HG02678 (cell line): ENCODE results near the gene MOGAT3.

ENCODE experiments used
- ATAC-seq: cut with Tn5 transposase; IDR thresholded peaks from one replicate; pipeline ENCODE4 v1.9.1; 2021; ENCODE audit warnings: mild to moderate bottlenecking, moderate library complexity; ENCODE audit not compliant: unreplicated experiment

The MOGAT3 gene, protein sequence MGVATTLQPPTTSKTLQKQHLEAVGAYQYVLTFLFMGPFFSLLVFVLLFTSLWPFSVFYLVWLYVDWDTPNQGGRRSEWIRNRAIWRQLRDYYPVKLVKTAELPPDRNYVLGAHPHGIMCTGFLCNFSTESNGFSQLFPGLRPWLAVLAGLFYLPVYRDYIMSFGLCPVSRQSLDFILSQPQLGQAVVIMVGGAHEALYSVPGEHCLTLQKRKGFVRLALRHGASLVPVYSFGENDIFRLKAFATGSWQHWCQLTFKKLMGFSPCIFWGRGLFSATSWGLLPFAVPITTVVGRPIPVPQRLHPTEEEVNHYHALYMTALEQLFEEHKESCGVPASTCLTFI

DNA sequence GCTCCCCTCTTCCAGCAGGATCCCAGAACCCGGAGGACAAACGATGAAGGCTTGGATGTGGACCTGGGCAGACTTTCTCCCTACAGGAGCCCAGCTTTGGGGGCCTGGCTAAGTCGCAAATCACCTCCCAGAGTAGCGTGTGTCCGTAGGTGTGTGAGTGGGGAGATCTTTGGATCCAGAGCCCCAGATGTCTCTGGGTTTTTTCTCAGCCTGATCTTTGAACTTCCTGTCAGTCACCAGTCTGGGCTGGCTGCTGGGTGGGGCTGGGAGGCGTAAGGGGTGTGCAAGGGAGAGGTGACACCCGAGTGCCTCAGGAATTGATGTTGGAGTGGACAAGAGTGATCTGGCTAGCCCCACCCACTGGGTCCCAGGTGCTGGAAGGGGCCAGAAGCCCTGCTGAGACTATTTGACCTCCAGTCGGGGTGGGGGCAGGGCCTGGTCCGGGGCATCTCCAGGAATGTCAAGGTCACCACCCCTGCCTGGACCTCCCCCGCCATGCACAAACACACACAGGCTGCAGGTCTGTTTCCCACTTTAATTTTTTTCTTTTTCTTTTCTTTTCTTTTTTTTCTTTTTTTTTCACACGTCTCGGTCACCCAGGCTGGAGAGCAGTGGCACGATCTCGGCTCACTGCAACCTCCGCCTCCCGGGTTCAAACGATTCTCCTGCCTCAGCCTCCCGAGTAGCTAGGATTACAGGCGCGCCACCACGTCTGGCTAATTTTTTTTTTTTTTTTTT, at the start of gene MOGAT3:
Gene MOGAT3, minus strand, starts transcription at position 175 of the 738 bp plus-strand sequence. CDS start 182 bp downstream, outside the sequence.
- no peak for ATAC-seq

DNA sequence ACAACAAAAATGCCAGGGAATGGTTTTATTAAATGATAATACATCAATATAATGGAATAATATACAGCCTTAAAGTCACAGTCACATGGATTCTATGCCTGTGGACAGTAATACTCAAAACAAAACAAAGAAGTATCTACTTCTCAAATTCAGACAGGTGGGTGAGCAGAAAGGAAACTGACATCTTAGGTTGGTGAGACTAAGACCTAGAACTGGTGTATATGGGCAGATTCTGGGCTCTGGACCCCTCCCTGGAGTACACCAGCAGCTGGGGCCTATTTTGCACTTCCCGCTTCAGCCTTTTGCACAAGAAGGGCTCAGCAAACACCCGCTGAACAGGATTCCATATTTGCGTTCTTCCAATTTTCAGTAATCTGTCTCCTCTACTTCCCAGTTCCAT, 49.5 kb upstream of the MOGAT3 start:
- no peak for ATAC-seq

DNA sequence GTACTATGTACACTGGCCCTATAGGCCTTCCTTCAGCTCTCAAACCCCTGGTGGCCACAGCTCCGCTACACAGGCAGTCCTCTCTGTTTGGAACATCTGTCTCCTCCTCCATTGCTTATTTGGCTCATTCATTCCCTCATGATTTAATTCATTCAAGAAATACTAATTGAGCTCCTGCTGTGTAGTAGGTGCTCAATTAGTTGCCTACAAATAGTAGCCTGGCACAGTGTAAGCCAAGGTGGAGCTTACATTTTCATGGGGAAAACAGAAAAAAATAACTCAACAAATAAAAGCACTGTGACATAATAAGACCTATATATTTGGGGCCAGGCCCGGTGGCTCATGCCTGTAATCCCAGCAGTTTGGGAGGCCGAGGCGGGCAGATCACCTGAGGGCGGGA, 47.4 kb upstream of the MOGAT3 start:
- no peak for ATAC-seq

DNA sequence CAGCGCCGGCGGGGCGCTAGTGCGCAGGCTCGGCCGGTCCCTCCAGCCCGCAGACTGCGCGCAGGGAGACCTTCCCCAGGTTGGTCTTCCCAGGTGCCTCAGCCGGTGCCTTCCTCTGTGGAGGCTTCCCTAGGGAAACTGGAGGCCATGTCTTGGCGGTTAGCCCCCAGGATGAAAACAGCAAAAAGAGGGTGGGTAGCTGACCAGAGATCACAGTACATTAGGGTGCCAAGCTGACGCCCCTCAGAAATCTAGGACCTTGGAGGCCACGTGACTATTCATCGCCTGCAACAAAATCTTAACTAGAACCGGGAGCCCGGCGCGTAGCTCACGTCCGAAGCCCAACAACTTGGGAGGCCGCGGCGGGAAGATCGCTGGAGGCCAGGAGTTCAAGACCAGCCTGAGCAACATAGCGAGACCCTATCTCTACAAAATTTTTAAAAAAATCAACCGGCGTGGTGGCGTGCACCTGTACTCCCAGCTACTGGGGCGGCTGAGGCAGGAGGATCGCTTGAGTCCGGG, 44.4 kb upstream of the MOGAT3 start:
- ATAC-seq = no peak

DNA sequence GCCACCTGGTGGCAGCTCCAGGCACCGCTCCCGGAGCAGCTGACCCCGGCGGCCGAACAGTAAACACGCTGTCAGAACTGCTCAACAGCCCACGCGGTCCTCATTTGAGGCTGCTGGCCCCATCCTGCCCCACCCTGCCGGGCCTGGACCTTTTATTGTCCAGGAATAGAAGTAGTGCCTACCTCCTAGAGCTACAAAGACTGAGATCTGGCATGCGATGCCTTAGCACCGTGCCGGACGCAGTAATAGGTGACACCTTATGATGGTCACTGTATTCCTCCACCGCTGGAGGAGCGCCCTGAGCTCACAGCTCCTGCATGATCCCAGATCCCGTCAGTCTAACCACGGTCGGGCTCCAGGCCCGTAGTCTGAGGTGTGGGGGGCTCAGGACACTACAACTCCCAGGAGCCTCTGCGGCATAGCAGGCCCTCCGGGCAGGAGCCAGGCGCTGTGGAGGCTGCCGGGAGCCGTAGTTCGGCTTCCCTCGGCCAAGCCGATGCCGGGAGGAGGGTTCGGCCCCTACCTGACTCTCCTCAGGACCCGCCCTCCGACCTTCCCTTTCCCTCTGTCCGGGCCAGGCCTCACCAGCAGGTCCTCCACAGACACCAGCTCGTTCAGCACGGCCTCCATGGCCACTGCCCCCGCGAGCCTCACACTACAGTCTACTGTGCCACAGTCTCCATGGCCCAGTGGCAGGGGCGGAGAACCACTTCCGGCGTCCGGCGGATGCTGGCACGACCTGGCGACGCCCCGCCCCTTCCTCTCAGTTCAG, 43.7 kb upstream of the MOGAT3 start, which contains the start of gene FIS1:
Gene FIS1, minus strand, starts transcription at position 707 of the 772 bp plus-strand sequence. Its CDS starts 77 bp downstream, at position 630.
- ATAC-seq = peak; percentile 93

DNA sequence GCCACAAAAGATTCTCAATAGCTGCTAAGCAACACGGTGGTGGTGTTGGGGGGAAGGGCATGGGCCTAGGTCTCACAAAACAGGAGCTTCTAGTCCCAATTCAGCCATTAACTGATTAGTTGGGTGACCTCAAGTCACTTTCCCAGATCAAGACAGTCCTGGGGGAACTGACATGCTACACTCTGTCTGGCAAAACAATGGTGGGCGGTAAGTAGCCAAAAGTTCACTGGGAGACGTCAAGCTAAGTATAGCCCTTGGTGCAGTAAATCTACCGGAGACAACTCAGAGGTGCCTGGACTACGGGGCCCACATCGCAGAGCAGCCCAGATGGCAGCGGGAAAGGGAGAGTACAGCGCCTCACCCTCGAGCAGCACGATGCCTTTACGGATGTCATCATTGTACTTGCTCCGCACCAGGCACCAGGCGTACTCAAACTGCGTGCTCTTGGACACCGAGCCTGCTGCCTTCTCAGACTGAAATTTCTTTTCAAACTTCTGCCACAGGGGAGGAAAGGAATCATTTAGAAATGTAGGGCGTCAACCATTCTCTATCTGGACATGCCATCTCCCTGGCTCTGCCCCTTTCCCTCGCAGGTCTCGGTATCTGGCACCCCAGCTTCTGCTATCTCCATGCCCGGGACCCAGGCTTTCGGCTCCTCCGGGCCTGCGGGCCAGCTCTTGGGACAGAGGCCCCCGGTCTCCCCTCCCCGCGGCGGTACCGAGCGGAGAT, 43.0 kb upstream of the MOGAT3 start:
- ATAC-seq = no peak

DNA sequence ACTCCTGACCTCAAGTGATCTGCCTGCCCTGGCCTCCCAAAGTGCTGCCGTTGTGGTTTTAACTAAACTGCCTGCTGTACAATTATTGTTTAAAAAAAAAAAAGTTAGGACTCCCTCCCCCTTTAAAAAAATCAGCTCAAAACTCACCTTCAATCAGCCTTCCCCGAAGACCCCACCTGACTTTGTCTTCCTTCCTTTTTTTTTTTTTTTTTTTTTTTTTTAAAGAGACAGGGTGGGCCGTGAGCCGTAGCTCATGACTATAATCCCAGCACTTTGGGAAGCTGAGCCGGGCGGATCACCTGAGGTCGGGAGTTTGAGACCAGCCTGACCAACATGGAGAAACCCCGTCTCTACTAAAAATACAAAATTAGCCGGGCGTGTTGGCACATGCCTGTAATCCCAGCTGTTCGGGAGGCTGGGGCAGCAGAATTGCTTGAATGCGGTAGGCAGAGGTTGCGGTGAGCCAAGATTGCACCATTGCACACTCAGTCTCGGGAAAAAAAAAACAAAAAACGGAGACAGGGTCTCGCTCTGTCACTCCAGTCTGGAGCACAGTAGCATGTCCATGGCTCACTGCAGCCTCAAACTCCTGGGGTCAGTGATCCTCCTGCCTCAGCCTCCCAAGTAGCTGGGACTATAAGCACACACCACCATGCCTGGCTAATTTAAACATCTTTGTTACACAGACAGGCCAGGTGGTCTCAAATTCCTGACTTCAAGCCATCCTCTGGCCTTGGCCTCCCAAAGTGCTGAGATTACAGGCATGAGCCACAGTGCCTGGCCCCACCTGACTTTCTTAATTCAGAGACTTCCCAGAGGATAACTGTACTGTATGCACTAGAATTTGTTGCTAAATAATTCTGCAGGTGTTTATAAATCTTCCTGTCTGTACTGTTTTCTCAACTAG, 40.9 kb upstream of the MOGAT3 start:
- no peak for ATAC-seq

DNA sequence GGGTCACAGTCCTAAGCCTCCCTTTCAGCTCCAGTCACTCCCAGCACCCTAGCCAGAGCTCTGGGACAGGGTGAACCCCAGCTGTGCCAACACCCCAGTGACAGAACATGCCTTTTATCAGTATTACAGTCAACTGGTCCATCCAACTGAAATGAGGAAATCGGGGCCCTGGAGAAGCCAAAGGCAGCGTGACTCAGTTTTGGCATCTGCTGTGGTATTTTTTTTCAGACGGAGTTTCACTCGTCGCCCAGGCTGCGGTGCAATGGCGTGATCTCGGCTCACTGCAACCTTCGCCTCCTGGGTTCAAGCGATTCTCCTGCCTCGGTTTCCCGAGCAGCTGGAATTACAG, 40.2 kb upstream of the MOGAT3 start:
- no peak for ATAC-seq

DNA sequence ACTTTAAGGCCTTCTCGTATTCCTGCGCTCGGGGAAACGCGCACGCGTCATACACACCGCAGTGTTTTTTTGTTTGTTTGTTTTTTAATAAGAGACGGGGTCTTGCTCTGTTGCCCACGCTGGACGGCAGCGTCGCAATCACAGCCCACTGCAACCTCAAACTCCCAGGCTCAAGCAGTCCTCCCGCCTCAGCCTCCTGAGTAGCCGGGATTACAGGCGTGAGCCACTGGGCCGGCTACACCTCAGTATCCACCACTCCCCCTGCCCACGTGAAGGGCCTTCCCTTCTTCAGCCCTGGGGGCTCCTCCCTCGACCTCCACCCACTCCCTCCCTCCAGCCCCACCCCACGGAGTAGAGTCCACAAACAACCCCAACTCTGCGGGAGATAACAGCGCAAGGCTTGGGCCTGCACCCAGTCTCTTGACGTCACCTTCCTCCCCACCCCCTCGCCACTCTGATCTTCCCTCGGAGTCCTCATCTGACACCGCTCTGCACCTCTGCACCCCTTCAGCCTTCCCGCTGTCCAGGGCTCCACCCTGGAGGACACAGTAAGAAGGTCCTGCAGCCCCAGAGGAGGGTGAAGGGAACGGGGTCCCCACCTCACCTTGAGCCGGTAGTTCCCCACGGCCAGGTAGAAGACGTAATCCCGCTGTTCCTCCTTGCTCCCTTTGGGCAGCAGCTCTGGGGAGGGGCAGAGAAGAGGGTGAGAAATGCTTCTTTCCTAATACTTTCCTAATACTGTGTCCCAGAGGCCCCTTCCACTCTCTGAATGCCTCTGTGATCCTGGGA, 39.6 kb upstream of the MOGAT3 start:
- no peak for ATAC-seq

DNA sequence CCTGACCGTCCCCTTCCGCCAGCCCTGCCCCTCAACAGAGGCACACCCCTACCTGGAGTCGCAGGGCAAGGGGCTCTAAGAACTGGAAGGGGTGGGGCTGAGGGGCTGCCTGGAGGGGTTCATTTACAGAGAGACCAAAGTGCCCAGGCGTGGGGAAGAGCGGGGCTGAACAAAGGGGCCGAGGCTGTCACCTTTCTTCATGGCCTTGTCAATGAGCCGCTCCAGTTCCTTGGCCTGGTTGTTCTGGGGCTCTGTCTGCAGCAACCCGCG, 39.0 kb upstream of the MOGAT3 start:
- no peak for ATAC-seq

DNA sequence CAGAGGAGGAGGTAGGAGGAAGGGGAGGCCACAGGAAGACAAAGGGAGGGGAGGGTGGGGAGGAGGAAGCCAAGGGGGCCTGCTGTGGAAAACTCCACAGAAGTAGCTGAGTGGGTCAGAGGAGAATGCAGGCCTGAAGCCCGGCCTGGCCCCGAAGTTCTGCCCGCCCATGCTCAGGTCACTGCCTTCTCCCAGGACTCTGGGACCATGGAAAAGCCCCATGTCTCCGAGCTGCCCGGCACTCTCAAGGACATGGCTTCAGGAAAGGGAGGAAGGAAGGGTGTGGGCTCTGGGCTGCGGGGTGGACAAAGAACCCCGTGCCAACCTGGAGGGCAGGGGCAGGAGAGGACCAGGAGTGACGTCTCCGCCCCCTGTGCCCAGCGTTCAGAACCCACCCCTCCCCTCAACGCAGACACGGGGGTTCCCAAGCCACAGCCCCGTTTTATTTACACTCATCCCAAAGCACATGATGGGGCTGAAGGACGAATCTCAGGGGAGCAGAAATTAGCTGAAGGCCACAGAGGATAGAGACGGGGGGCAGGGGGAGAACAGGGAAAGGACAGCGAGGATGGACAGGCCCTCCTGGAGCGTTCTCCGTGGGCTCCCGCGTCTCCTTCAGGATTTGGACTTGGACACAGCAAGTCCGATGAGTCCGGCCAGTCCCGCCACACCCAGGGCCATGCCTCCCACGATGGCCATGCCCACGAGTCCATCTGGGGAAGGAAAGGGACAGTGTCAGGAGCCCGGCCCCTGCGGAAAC, 38.5 kb upstream of the MOGAT3 start:
- no peak for ATAC-seq

DNA sequence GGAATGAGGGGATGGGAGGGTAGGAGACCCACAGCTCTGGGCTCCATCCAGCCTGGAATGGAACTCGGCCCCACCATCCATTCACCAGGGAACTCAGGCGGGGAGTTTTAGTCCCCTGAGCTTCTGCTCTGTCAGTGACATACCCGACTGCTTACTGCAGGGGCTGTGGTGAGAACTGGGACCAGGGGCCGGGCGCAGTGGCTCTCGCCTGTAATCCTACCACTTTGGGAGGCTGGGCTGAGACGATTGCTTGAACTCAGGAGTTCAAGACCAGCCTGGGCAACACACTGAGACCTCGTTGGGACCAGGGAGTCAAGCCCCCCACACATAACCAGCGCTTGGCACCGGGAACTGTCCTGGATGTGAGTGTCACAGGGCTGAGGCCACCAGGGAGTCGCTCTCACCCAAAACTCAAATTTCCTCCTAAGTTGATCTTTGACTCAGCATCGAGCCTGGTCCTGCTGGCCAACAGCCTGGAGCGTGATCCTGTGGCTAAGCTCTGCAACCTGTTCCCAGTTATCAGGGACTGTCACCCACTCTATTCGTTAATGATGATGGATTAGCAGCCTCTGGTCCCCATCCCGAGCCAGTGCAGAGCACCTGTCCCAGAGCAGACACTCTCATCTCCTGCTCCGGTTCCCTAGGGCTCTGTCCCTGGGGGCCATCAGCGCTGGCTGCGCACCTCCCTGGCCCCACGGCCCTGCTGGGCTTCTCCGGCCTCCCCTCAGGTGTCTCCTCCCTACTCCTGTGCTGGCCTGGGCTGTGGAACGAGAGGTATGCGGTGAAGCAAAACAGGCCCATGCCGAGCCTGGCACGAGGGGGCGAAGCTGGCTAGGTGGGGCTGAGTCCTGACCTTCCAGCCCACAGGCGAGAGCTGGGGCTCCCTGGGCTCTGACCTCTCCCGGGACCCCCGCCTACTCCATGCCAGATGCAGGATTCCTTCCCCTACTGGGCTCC, 37.7 kb upstream of the MOGAT3 start:
- no peak for ATAC-seq

DNA sequence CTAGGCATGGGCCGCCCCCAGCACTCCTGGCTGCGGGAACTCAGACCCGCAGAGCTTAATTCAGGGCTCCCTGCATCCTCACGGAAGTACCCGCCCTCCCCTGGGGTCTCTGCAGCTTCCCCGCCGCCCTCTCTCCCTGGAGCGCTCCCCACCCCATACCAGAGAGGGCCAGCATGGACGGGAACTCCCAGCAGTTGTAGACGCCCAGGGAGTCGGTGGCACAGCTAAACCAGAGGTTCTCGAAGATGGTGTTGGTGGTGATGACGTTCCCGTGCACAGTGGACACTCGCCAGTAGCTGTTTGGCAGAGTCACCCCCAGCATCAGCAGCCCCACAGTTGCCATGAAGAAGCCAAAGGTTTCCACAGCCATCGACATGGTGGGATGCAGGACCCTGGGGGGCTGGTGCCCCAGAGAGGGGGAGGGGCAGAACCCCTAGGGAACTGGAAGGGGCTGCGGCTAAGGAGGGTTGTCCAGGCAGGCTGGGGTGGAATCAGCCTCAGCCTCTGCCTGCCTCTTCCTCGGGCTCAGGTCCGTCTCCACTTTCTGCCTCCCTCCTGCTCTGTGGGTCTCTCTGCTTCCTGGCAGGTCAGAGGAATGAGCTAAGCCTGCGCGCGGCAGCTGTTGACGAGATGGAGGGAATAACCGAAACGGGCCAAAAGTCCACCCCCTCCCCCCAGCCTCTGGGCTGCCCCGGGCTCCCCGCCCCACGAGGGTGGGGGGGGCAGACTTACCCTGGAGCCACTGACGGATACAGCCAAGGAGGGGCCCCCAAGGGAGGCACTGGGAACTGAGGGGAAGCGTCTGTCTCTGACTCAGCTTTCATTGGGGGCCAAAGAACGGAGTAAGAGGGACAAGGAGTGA, 36.6 kb upstream of the MOGAT3 start, which contains the start of gene CLDN15:
Gene CLDN15, minus strand, starts transcription at position 597 of the 862 bp plus-strand sequence. Its CDS starts 221 bp downstream, at position 376.
- no peak for ATAC-seq

DNA sequence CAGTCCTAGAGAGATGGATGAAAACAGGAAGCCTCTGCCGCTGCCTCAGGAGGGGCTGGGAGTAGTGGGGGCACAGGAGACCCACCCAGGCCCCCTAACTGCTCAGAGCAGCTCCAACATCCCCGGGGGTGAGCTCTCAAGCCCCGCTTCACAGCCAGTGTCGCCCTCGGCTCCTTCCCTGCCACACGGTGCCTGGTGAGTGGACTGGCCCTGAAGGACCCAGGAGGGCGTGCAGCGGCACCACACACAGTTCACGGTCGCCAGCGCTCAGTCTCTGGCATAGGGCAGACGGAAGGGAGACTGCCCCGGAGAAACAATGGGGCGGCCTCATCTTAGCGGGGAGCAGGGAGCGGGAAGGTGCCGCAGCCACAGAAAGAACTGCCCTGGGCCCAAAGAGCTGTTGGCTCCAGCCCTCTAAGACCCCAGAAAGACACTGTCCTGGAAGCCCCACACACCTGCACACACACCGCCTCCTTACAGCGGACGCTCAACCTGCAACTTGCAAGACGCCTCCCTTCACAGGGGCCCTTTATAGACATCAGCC, 35.5 kb upstream of the MOGAT3 start:
- ATAC-seq = no peak

DNA sequence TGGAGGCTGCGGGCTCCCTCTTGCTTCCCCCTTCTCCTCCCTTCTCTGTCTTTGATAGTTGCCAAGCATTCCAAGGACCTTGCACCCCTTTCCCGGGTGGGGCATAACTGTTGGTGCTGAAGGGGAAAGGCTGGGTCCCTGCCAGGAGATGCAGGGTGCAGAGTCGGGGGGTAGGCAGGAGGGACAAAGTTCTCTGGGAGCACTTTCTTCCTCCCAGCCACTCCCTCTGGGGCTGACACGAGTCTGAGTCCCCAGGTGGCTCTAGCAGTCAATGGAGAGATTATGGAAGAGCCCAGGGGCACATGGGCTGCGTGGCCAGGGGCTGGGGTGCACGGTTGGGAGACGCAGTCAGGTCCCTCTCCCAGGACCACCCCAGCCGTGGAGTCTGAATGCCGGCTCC, 34.7 kb upstream of the MOGAT3 start:
- no peak for ATAC-seq

DNA sequence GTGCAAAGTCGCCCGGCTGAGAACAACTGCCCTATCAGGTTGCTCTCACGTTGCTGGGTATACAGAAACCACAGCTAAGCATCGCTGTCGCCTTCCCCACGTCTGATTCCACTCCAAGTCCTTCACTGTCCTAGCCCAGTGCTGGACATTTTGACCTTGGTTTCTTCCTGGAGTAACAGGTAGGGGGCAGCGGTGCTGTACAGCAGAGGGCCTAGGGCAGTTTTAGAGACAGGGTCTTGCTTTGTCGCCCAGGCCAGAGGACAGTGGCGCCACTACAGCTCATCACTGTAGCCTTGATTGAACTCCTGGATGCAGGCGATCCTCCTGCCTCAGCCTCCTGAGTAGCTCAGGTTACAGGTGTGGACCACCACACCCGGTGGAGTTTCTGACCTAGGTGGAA, 34.2 kb upstream of the MOGAT3 start:
- no peak for ATAC-seq
